ENCODE measurements around the gene PPIA. TPM values are rescaled to one million over a fixed set of nuclear protein-coding genes. Genes with fewer than 3 reads are reported as not detected.

PPIA gene
- total RNA-seq, 4 donors from 2014 or later: 1,253 to 2,742 (median 2,206) TPM

DNA sequence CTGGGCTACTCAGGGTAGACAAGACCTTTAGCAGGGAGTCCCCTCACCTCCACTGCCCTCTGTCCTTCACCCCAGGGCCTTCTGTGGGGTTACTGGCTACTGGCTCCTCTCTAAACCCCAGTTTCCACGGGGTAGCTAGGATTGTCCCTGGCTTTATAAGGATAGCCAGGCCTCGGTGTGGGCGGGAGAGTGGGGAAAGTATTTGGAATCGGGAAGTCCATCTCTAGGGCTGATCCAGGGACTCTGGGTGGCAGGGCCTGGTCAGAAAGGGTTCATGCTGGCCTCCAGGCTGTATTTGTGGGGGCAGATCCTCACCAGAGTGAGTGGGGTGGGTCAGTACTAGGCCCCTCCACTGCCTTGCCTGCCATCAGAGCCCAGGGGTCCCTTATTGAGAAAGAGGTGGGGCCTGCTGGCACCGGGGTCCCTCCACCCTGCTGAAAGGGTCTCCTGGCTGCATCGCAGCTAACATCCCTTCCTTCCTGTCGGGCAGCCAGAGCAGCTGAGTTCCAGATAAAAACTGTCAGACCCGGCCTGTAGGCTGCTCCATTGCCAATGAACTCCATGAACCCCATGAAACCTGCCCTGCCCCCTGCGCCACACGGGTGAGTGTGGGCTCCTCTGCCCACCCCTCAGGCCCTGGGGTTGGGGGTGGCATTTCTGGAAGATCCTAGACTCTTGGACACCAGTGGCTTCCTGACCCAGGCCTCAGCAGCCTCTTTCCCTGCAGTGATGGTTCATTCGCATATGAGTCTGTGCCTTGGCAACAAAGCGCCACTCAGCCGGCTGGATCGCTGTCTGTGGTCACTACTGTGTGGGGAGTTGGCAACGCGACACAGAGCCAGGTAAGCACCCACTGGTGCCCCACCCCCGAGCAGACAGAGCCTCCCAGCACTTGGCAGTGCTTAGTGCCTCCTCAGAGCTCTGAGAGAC is 40.5 kb upstream of the PPIA start:
- DNase-seq (ENCODE audit: low spot score in 2 of 2): no peak
- Histone ChIP-seq H3K4me1 (peaks cover 45% of the 10 kb centered on the region), H3K9me3 (no peaks in the 10 kb centered on the region), H3K36me3 (peaks cover 34% of the 10 kb centered on the region), H3K4me3 (no peak overlapping the region), H3K27ac (peak overlapping the region; percentile 16), H3K27me3 (no peaks in the 10 kb centered on the region)
- 48% methylated on average over 17 of the region's 17 CpGs for WGBS
- TF ChIP-seq EP300 (IDR thresholded peaks at IDR 0.05) (no peak), CTCF (IDR thresholded peaks at IDR 0.05) (no peak), POLR2A (IDR thresholded peaks at IDR 0.05) (no peak), POLR2AphosphoS5 (IDR thresholded peaks at IDR 0.05) (no peak)

DNA sequence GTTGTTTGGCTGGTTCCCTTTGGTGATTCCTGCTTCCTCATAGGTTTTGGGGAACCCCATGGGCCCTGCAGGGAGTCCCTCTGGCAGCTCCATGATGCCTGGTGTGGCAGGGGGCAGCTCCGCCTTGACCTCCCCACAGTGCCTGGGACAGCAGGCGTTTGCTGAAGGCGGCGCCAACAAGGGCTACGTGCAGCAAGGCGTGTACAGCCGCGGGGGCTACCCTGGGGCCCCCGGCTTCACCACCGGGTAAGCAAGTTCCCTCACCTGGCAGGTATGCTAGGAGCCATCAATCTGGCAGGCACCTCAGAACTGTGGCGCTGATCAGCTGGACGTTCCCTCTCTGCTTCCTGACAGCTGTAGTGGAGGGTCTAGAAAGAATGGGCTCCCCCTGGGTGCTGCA is 39.6 kb upstream of the PPIA start:
- no peaks in the 10 kb centered on the region for H3K27me3 ChIP-seq
- peaks cover 46% of the 10 kb centered on the region for H3K4me1 ChIP-seq
- no peaks in the 10 kb centered on the region for H3K9me3 ChIP-seq
- 60% methylated on average over 12 of the region's 12 CpGs for WGBS
- H3K27ac ChIP-seq: no peak overlapping the region
- H3K36me3 ChIP-seq: peaks cover 43% of the 10 kb centered on the region
- TF ChIP-seq CTCF (IDR thresholded peaks at IDR 0.05) (no peak), POLR2AphosphoS5 (IDR thresholded peaks at IDR 0.05) (no peak), POLR2A (IDR thresholded peaks at IDR 0.05) (no peak), EP300 (IDR thresholded peaks at IDR 0.05) (no peak)
- no peak for DNase-seq (ENCODE audit: low spot score in 2 of 2)
- H3K4me3 ChIP-seq: no peak overlapping the region

DNA sequence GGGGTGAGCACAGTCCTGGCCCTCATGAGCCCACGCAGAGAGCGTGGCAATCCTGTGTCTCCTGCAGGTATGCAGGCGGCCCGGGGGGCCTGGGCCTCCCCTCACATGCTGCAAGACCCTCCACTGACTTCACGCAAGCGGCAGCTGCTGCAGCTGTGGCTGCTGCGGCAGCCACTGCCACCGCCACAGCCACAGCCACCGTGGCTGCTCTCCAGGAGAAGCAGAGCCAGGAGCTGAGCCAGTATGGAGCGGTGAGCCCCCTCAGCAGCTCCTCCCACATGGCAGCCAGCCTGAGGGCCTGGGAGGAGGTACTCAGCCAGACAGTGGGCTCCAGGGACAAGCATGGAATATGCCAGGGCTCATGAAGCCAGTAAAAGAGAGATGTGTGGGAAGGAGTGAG is 39.2 kb upstream of the PPIA start:
- H3K4me1 ChIP-seq: peaks cover 49% of the 10 kb centered on the region
- WGBS: 60% methylated on average over 2 of the region's 10 CpGs
- no peak for TF ChIP-seq POLR2AphosphoS5 (IDR thresholded peaks at IDR 0.05)
- TF ChIP-seq CTCF (IDR thresholded peaks at IDR 0.05): no peak
- TF ChIP-seq POLR2A (IDR thresholded peaks at IDR 0.05): no peak
- no peak for TF ChIP-seq EP300 (IDR thresholded peaks at IDR 0.05)
- peaks cover 46% of the 10 kb centered on the region for H3K36me3 ChIP-seq
- DNase-seq (ENCODE audit: low spot score in 2 of 2): no peak
- H3K9me3 ChIP-seq: no peaks in the 10 kb centered on the region
- no peak overlapping the region for H3K4me3 ChIP-seq
- H3K27ac ChIP-seq: no peak overlapping the region
- no peaks in the 10 kb centered on the region for H3K27me3 ChIP-seq

DNA sequence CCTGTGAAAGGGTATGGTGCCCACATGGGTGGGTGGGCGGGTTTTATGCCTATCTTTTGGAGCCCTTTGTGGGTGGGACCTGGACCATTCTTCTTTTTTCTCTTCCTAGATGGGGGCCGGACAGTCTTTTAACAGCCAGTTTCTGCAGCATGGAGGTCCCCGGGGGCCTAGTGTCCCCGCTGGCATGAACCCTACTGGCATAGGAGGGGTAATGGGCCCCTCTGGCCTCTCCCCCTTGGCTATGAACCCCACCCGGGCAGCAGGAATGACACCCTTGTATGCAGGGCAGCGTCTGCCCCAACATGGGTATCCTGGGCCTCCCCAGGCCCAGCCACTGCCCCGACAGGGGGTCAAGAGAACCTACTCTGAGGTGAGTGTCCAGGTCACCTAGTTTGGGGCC is 38.7 kb upstream of the PPIA start:
- Histone ChIP-seq H3K9me3 (no peaks in the 10 kb centered on the region), H3K36me3 (peaks cover 50% of the 10 kb centered on the region), H3K27me3 (no peaks in the 10 kb centered on the region), H3K4me1 (peaks cover 52% of the 10 kb centered on the region), H3K4me3 (no peak overlapping the region), H3K27ac (no peak overlapping the region)
- TF ChIP-seq EP300 (IDR thresholded peaks at IDR 0.05): no peak
- no peak for TF ChIP-seq CTCF (IDR thresholded peaks at IDR 0.05)
- no peak for DNase-seq (ENCODE audit: low spot score in 2 of 2)
- 99% methylated on average over 7 of the region's 7 CpGs for WGBS

DNA sequence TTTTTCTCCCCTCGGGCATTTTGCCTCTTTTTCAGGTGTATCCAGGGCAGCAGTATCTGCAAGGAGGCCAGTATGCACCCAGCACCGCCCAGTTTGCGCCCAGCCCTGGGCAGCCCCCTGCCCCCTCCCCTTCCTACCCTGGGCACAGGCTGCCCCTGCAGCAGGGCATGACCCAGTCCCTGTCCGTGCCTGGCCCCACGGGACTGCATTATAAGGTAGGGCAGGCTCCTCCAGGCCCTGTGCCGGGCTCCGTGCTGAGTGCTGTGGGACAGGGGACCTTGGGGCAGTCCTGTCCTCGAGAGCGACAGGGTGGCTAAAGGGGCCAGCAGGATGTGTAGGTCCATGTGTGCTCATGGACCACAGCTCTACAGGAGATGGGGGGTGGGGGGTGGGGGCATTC is 37.2 kb upstream of the PPIA start:
- WGBS: 98% methylated on average over 5 of the region's 9 CpGs
- H3K36me3 ChIP-seq: peaks cover 65% of the 10 kb centered on the region
- DNase-seq (ENCODE audit: low spot score in 2 of 2): no peak

More for the DNA sequence above, 37.2 kb upstream of the PPIA start:
- Histone ChIP-seq H3K4me3 (no peak overlapping the region), H3K4me1 (peaks cover 52% of the 10 kb centered on the region), H3K9me3 (no peaks in the 10 kb centered on the region), H3K27me3 (no peaks in the 10 kb centered on the region), H3K27ac (no peak overlapping the region)
- TF ChIP-seq EP300 (IDR thresholded peaks at IDR 0.05) (no peak), CTCF (IDR thresholded peaks at IDR 0.05) (no peak)

Measured in suprapubic skin (tissue), 4 donors.